ENCODE data around the gene MYBPH.

DNA sequence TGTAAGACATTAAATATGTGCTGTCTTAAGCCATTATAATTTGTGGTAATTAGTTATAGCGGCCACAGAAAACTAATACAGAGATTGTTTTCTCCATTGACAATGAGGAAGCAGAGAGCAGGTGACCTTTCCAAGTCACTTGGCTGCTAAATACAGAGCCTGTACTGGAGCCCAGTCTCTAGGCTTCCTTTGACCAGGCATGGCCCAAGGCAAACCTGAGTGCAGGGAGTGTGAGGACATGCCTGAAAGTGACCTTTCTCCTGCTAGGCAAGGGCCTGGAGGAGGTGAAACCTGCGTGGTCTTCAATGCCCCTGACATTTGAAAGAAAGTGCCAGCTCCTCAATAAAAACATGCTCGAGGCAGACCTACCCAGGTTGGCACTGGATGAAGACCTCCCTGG is 23.4 kb upstream of the MYBPH start:
- no peak for TF ChIP-seq ZSCAN20 (CRISPR knock-in tag; IDR thresholded peaks at IDR 0.05)
- TF ChIP-seq, protein P1, sequence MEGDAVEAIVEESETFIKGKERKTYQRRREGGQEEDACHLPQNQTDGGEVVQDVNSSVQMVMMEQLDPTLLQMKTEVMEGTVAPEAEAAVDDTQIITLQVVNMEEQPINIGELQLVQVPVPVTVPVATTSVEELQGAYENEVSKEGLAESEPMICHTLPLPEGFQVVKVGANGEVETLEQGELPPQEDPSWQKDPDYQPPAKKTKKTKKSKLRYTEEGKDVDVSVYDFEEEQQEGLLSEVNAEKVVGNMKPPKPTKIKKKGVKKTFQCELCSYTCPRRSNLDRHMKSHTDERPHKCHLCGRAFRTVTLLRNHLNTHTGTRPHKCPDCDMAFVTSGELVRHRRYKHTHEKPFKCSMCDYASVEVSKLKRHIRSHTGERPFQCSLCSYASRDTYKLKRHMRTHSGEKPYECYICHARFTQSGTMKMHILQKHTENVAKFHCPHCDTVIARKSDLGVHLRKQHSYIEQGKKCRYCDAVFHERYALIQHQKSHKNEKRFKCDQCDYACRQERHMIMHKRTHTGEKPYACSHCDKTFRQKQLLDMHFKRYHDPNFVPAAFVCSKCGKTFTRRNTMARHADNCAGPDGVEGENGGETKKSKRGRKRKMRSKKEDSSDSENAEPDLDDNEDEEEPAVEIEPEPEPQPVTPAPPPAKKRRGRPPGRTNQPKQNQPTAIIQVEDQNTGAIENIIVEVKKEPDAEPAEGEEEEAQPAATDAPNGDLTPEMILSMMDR (IDR thresholded peaks at IDR 0.05) = no peak
- TF ChIP-seq TP53 (CRISPR knock-in tag; IDR thresholded peaks at IDR 0.05) = no peak
- no peak for TF ChIP-seq POLR2A (IDR thresholded peaks at IDR 0.05; ENCODE audit: low read length)
- TF ChIP-seq, protein P2, sequence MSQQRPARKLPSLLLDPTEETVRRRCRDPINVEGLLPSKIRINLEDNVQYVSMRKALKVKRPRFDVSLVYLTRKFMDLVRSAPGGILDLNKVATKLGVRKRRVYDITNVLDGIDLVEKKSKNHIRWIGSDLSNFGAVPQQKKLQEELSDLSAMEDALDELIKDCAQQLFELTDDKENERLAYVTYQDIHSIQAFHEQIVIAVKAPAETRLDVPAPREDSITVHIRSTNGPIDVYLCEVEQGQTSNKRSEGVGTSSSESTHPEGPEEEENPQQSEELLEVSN (IDR thresholded peaks at IDR 0.05; ENCODE audit: borderline replicate concordance, low read depth) = no peak
- TF ChIP-seq CHD2 (IDR thresholded peaks at IDR 0.05; ENCODE audit: low read length, partially characterized antibody) = no peak
- TF ChIP-seq KDM5A (IDR thresholded peaks at IDR 0.05) = no peak
- TF ChIP-seq, protein P3, sequence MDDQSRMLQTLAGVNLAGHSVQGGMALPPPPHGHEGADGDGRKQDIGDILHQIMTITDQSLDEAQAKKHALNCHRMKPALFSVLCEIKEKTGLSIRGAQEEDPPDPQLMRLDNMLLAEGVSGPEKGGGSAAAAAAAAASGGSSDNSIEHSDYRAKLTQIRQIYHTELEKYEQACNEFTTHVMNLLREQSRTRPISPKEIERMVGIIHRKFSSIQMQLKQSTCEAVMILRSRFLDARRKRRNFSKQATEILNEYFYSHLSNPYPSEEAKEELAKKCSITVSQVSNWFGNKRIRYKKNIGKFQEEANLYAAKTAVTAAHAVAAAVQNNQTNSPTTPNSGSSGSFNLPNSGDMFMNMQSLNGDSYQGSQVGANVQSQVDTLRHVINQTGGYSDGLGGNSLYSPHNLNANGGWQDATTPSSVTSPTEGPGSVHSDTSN (IDR thresholded peaks at IDR 0.05) = no peak
- TF ChIP-seq, protein P4, sequence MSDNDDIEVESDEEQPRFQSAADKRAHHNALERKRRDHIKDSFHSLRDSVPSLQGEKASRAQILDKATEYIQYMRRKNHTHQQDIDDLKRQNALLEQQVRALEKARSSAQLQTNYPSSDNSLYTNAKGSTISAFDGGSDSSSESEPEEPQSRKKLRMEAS (IDR thresholded peaks at IDR 0.05) = no peak
- TF ChIP-seq MYC (IDR thresholded peaks at IDR 0.05; ENCODE audit: borderline replicate concordance, low read length) = no peak
- TF ChIP-seq PHF8 (IDR thresholded peaks at IDR 0.05; ENCODE audit: borderline replicate concordance, low read depth) = no peak
